Endothelial cell of umbilical vein (primary cell): ENCODE data around the gene DESI2. TPM values are rescaled to one million over a fixed set of nuclear protein-coding genes. Genes with fewer than 3 reads are reported as not detected.

Source experiments
- Bru-seq: library from RNA; stranded (reverse); fragments of 400-500 nt; gene quantifications from one replicate; lab custom pipeline; 2021; lab: Mats Ljungman, UMichigan
- BruChase-seq, 2 experiments: library from RNA; stranded (reverse); fragments of 400-500 nt; gene quantifications; one replicate each; lab custom pipeline; 2021; lab: Mats Ljungman, UMichigan
- BruUV-seq: library from RNA; stranded (reverse); fragments of 400-500 nt; replicated peaks from 2 replicates; lab custom pipeline; 2021; lab: Mats Ljungman, UMichigan
- CTCF ChIA-PET: fragments of 300-600, 350-600 bp; sonication (Branson Sonifier 250); formaldehyde crosslinking; loops from one replicate; lab custom pipeline; 2021; ENCODE audit warnings: antibody characterized with exemption, inconsistent platforms; lab: Charles Lee
- POLR2A ChIA-PET: fragments of 300-600, 350-600 bp; sonication (Branson Sonifier 250); formaldehyde crosslinking; loops from one replicate; lab custom pipeline; 2021; ENCODE audit warnings: antibody characterized with exemption, inconsistent platforms; lab: Charles Lee
- DNase-seq: peaks from one replicate; pipeline ENCODE4 v3.0.0-alpha.2; 2011; ENCODE audit warnings: low read depth, low spot score
- FAIRE-seq: peaks from 2 replicates; lab custom pipeline; 2011; peaks lifted over from hg19 to GRCh38; lab: Jason Lieb, UNC
- H2AFZ ChIP-seq: 2 replicates; pipeline ENCODE4 v1.6.0; 2012; ENCODE audit warnings: low read depth, low read length, control low read depth, inconsistent platforms
- H3K27ac ChIP-seq: 2 replicates; pipeline ENCODE4 v1.5.1; 2011; ENCODE audit warnings: low read depth, mild to moderate bottlenecking, control low read depth, low read length, moderate library complexity; ENCODE audit not compliant: insufficient read depth
- H3K27me3 ChIP-seq, 2 experiments: 2 replicates each; pipeline versions ENCODE4 v1.6.0 to v1.6.1; 2011; ENCODE audit warnings: low read length in 2 of 2, mixed read lengths in 1 of 2; ENCODE audit not compliant: control insufficient read depth in 2 of 2, insufficient read depth in 2 of 2
- H3K36me3 ChIP-seq, 2 experiments: 2 replicates in 1 of 2; 3 replicates in 1 of 2; pipeline ENCODE4 v1.5.1; 2011; ENCODE audit warnings: low read length in 2 of 2, mild to moderate bottlenecking in 1 of 2, moderate library complexity in 1 of 2; ENCODE audit not compliant: control insufficient read depth in 2 of 2, insufficient read depth in 2 of 2; ENCODE audit errors: extremely low read depth in 1 of 2
- H3K4me1 ChIP-seq: 3 replicates; pipeline ENCODE4 v1.5.1; 2011; ENCODE audit warnings: mild to moderate bottlenecking, low read length; ENCODE audit not compliant: control insufficient read depth, insufficient read depth; ENCODE audit errors: extremely low read depth
- H3K4me2 ChIP-seq: 2 replicates; pipeline ENCODE4 v1.6.1; 2011; ENCODE audit warnings: low read length, control low read depth, mixed read lengths; ENCODE audit not compliant: insufficient read depth
- H3K4me3 ChIP-seq, 3 experiments: fragments of 200-600 bp in 1 of 3; sonication (generic), shearing (Covaris generic) in 1 of 3; replicated peaks in 1 of 3; 2 replicates each; pipeline ENCODE4 v1.5.1; 2011 to 2016; ENCODE audit warnings: control low read depth in 3 of 3, low read length in 3 of 3, mild to moderate bottlenecking in 2 of 3, inconsistent platforms in 1 of 3, low read depth in 1 of 3, moderate library complexity in 1 of 3; ENCODE audit not compliant: insufficient read depth in 1 of 3
- H3K79me2 ChIP-seq: 2 replicates; pipeline ENCODE4 v1.6.0; 2012; ENCODE audit warnings: low read length, inconsistent platforms; ENCODE audit not compliant: control insufficient read depth, insufficient read depth
- H3K9ac ChIP-seq: replicated peaks from 2 replicates; pipeline ENCODE3; 2011; ENCODE audit warnings: low read length, control low read depth; ENCODE audit not compliant: insufficient read depth; ENCODE audit errors: extremely low read depth
- H3K9me1 ChIP-seq: replicated peaks from 3 replicates; pipeline ENCODE4 v1.6.0; 2011; ENCODE audit warnings: mild to moderate bottlenecking, low read length; ENCODE audit not compliant: control insufficient read depth, insufficient read depth; ENCODE audit errors: extremely low read depth
- H3K9me3 ChIP-seq: replicated peaks from 2 replicates; pipeline ENCODE4 v1.5.1; 2012; ENCODE audit warnings: low read length, inconsistent platforms; ENCODE audit not compliant: control insufficient read depth, insufficient read depth
- H4K20me1 ChIP-seq: replicated peaks from 2 replicates; pipeline ENCODE3; 2011; ENCODE audit warnings: mild to moderate bottlenecking, low read length; ENCODE audit not compliant: control insufficient read depth, insufficient read depth; ENCODE audit errors: extremely low read depth
- CTCF ChIP-seq, 2 donors: IDR thresholded peaks; 1 replicate in 1 of 2; 2 replicates in 1 of 2; pipeline ENCODE4 v1.5.1; 2011; ENCODE audit warnings: low read length in 2 of 2, mild to moderate bottlenecking in 2 of 2, moderate library complexity in 2 of 2, control low read depth in 1 of 2, inconsistent platforms in 1 of 2, low read depth in 1 of 2; ENCODE audit not compliant: insufficient read depth in 1 of 2; ENCODE audit errors: extremely low read depth in 1 of 2
- EZH2 ChIP-seq: IDR thresholded peaks from 2 replicates; pipeline ENCODE4 v1.6.1; 2012; ENCODE audit warnings: borderline replicate concordance, low read depth, mild to moderate bottlenecking, moderate library complexity, low read length, inconsistent platforms; ENCODE audit not compliant: severe bottlenecking
- FOS ChIP-seq: IDR thresholded peaks from 2 replicates; pipeline ENCODE4 v1.6.1; 2011; ENCODE audit warnings: mild to moderate bottlenecking, low read length, moderate library complexity, borderline replicate concordance; ENCODE audit not compliant: insufficient read depth
- GATA2 ChIP-seq: IDR thresholded peaks from 2 replicates; pipeline ENCODE4 v1.7.0; 2011; ENCODE audit warnings: low read depth, mild to moderate bottlenecking, moderate library complexity, mixed read lengths, low read length; ENCODE audit not compliant: insufficient read length, insufficient read depth
- JUN ChIP-seq: IDR thresholded peaks from 2 replicates; pipeline ENCODE4 v1.6.1; 2011; ENCODE audit warnings: borderline replicate concordance, low read depth; ENCODE audit not compliant: insufficient read length, insufficient read depth
- MYC ChIP-seq: IDR thresholded peaks from one replicate; pipeline ENCODE4 v1.6.1; 2011; ENCODE audit warnings: mild to moderate bottlenecking, low read depth, low read length
- POLR2A ChIP-seq: IDR thresholded peaks from 2 replicates; pipeline ENCODE4 v1.6.1; 2012; ENCODE audit warnings: low read depth, mild to moderate bottlenecking, control low read depth, low read length
- POLR2AphosphoS5 ChIP-seq: IDR thresholded peaks from 2 replicates; pipeline ENCODE4 v1.6.1; 2012; ENCODE audit warnings: low read depth, mild to moderate bottlenecking, control low read depth, low read length, moderate library complexity; ENCODE audit not compliant: insufficient read depth
- dilution Hi-C: fragments of 300-500 bp; cut with MboI; formaldehyde crosslinking; loops from one replicate; pipeline ENCODE4 v1.15.0; 2019; ENCODE audit warnings: low sequenced_read_pairs; ENCODE audit not compliant: extremely low pct_ligation_motif_present
- intact Hi-C: fragments of 100-400 bp; cut with micrococcal nuclease; formaldehyde crosslinking; loops from one replicate; pipeline ENCODE4 v1.10.0; 2022
- long read RNA-seq: library from polyadenylated mRNA; stranded (forward); transcript quantifications from one replicate; pipeline ENCODE4 v2.0.0, GENCODE V29; 2021
- polyA minus RNA-seq, 3 experiments: library from RNA; depleted of rRNA, polyadenylated mRNA; stranded (reverse); fragments of >200 nt; gene quantifications; 1 replicate in 1 of 3; 2 replicates in 2 of 3; pipeline ENCODE4 v1.2.3, GENCODE V29; 2011
- polyA plus RNA-seq, 4 experiments: library from polyadenylated mRNA; depleted of rRNA in 3 of 4; stranded (reverse) in 3 of 4; unstranded in 1 of 4; fragments of >200 nt; gene quantifications; 2 replicates each; pipeline versions ENCODE4 v1.2.1 to v1.2.3, GENCODE V29; 2011 to 2012; ENCODE audit warnings: missing spikeins in 1 of 4
- total RNA-seq: library from RNA; stranded (reverse); gene quantifications from 2 replicates; pipeline ENCODE4 v1.2.3, GENCODE V29; 2021
- TF ChIP-seq, protein P1 (sequence below): IDR thresholded peaks from 2 replicates; pipeline ENCODE4 v1.6.1; 2011; ENCODE audit not compliant: insufficient read depth, insufficient read length

DESI2 gene
- total RNA-seq = 37.2 TPM in 2 replicates
- polyA plus RNA-seq = 20.4 and 22.9 TPM in 2 replicates
- polyA plus RNA-seq (2011; cell fraction: cytosol; rRNA removed) = 19.7 and 19.9 TPM in 2 replicates
- polyA plus RNA-seq (2011; cell fraction: nucleus; rRNA removed) = 23.2 TPM in 2 replicates
- polyA plus RNA-seq (2012) = 26.6 and 35.3 TPM in 2 replicates
- polyA minus RNA-seq = 39.5 and 43.1 TPM in 2 replicates
- 29.4 TPM for polyA minus RNA-seq (2011; cell fraction: cytosol; rRNA and poly(A)+ RNA removed)
- 28.5 and 32.0 TPM in 2 replicates for polyA minus RNA-seq (2011; cell fraction: nucleus; rRNA and poly(A)+ RNA removed)
- percentile 85 among the genes with signal in this experiment for Bru-seq, nascent RNA
- BruChase-seq, experiment 1, labeled RNA remaining after a 6-hour chase = percentile 91 among the genes with signal in this experiment
- percentile 82 among the genes with signal in this experiment for BruChase-seq, experiment 2, labeled RNA remaining after a 2-hour chase
- long read RNA-seq, full-length matches to known transcripts = 48 of 80 reads
- long read RNA-seq, partial matches to known transcripts = 0 of 80 reads
- long read RNA-seq, other reads (novel, unspliced or antisense) = 32 of 80 reads

DNA sequence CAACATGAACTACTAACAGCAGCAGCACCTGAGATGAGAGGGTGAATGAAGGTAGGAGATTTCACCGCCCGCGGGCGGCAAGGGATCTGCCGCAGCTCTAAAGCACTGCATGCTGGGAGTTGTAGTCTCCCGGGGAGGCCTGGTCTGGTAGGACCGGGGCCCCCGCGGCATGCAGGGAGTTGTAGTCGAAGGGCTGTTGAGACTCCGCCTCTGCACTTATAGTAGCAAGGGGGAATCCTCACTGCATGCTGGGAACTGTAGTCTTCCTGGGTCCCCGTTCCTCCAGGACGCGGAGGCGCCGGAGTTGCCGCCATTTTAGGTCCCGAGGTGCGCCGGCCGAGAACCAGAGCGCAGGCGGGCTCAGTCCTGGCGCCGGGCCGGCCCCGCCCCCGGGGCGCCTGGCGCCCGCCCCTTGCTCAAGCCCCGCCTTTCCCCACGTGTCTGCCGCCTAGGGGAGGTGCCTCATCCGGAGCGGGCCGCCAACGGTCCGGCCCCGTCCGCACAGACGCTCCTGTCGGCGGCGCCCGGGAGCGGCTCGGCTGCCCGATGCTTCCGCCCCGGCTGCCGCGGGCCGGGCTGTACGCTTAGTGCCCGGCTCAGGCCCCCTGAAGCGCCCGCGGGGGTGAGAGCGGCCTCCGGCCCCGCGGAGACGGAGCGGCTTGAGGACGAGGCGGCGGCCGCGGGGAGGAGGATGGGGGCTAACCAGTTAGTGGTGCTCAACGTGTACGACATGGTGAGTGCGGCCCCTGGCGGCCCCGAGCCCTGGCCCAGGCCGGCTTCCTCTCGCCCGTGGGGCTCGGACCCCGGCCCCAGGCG lies at the start of gene DESI2:
Gene DESI2, plus strand, starts transcription at position 504 of the 816 bp plus-strand sequence. Its CDS starts 188 bp downstream, at position 692.
- no peaks in the 10 kb centered on the region for H3K9me3 ChIP-seq
- H3K4me1 ChIP-seq = peaks cover 16% of the 10 kb centered on the region
- no peaks in the 10 kb centered on the region for H3K9me1 ChIP-seq
- peaks cover 2 to 3% of the 10 kb centered on the region in 2 experiments for H3K27me3 ChIP-seq
- peak; percentile 93 for FAIRE-seq
- POLR2A ChIA-PET = interaction anchor here (0.5 to 1.1 kb wide), 3 partner anchors 53 to 672 kb away, joined by 3 to 16 read pairs (median 9); no protein-coding TSS in a partner anchor
- H3K9ac ChIP-seq = peak within 1 kb of the TSS; percentile 82
- H3K4me3 ChIP-seq = peak within 1 kb of the TSS; percentile 58 to 98 (median 90)
- peak within 1 kb of the TSS; percentile 99 for H3K4me2 ChIP-seq
- BruUV-seq = no TSS peak
- H3K79me2 ChIP-seq = peaks cover 43% of the 10 kb centered on the region
- peak within 1 kb of the TSS; percentile 100 for H2AFZ ChIP-seq
- intact Hi-C loops = loop anchor here (1.0 to 5.0 kb wide), 9 partner anchors 50 to 439 kb away; partner anchors contain the start of gene COX20
- no peaks in the 10 kb centered on the region for H4K20me1 ChIP-seq
- TF ChIP-seq MYC (no peak), CTCF (IDR thresholded peaks at IDR 0.05; ENCODE audit: extremely low read depth in 1 of 2, insufficient read depth in 1 of 2, low read depth in 1 of 2, low read length in 2 of 2) (peak; percentile 31 to 54), EZH2 (no peak), GATA2 (no peak), JUN (no peak), FOS (no peak), POLR2A (peak; percentile 96), POLR2AphosphoS5 (peak; percentile 94)
- TF ChIP-seq, protein P1, sequence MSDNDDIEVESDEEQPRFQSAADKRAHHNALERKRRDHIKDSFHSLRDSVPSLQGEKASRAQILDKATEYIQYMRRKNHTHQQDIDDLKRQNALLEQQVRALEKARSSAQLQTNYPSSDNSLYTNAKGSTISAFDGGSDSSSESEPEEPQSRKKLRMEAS = peak; percentile 58
- H3K27ac ChIP-seq = peak within 1 kb of the TSS; percentile 83
- peak; percentile 99 for DNase-seq
- peaks cover 1 to 5% of the 10 kb centered on the region in 2 experiments for H3K36me3 ChIP-seq
- CTCF ChIA-PET = interaction anchor here (0.5 to 2.2 kb wide), 10 partner anchors 13 to 390 kb away, joined by 3 to 17 read pairs (median 4); a partner anchor contains a TSS
- dilution Hi-C loops = no loop called here
